CD4-positive, alpha-beta T cell treated with Interleukin-6 at 100 ng/mL for 8 hours (primary cell): ENCODE measurements around the gene AP3S2.
A peak's percentile ranks its signal among the peaks of the same experiment; 100 is the strongest.
"Not testable (repeated sequence)": the region's sequence is repeated elsewhere in the genome, so short reads cannot be mapped to it uniquely, and the experiment has no call there.

Experiments used
- DNase-seq: peaks from one replicate; pipeline ENCODE4 v3.0.0-alpha.2; 2020; ENCODE audit warnings: mixed read lengths, low spot score

The AP3S2 gene

GRCh38 chr15:89893696-89894447 lies at the start of gene AP3S2:
TSS of gene AP3S2 (minus strand) at chr15:89893994. CDS start at chr15:89893949, 45 bp downstream.
- peak; percentile 83 for DNase-seq

- no peak for DNase-seq
Observed at GRCh38 chr15:89939910-89940309, 46.1 kb upstream of the AP3S2 start.

GRCh38 chr15:89939377-89939776 lies 45.6 kb upstream of the AP3S2 start:
- not testable (repeated sequence) for DNase-seq

GRCh38 chr15:89937365-89938350 lies 43.9 kb upstream of the AP3S2 start:
- no peak for DNase-seq

- no peak for DNase-seq
Observed at GRCh38 chr15:89936786-89937265, 43.0 kb upstream of the AP3S2 start.

GRCh38 chr15:89936051-89936785 lies 42.4 kb upstream of the AP3S2 start:
- peak; percentile 42 for DNase-seq

DNA sequence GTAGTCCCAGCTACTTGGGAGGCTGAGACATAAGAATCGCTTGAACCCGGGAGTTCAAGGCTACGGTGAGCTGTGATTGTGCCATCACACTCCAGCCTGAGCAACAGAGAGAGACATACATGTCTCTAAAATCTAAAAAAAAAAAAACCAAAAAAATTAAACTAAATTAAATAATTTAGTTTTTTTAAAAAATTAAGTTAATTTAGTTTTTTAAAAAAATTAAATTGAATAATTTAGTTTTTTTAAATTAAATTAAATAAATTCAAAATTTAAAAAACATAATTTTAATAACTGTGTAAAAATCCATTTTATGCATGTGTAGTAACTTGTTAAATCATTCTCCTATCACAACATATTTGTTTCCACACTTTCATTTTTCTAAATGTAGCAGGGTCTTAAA lies 39.1 kb upstream of the AP3S2 start:
- no peak for DNase-seq

DNA sequence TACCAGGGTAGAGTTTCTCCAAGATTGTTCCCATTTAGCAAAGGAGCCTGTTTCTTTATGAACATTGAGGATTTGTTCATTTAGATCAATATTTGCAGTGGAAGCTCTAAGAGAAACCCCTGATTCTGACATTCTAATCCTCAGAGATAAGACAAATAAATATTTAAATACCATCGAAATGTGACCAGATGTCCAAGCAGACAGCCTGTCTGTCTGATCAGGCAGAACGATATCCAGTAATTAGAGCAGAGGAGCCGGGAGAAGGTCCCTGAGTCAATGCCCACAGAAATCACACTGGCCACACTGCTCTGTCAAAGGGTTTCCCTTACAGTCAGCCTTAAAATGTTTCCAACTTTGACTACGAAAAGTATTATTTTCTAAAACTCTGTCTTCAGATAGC lies 34.6 kb upstream of the AP3S2 start:
- no peak for DNase-seq

- no peak for DNase-seq
Observed at GRCh38 chr15:89926158-89926557, 32.4 kb upstream of the AP3S2 start.

- no peak for DNase-seq
Observed at GRCh38 chr15:89917442-89918101, 23.8 kb upstream of the AP3S2 start.

DNA sequence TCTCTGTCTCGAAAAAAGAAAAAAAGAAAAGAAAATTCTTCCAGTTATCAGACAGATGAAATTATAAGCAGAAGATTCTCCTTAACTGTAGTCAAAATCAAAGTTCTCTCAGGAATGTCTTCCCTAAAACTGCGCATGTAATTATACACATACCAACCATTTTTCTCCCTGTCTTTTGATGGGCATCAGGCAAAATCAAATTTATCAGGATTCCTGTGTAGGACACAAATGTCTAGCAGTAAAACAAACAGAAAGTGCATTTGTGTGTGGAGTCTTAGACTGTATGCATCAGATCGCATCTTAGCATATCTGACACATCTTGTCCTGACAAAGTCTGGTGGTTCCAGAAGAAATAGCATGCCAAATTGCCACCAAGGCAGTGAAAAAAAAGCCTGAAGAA lies 22.9 kb upstream of the AP3S2 start:
- DNase-seq: no peak

DNA sequence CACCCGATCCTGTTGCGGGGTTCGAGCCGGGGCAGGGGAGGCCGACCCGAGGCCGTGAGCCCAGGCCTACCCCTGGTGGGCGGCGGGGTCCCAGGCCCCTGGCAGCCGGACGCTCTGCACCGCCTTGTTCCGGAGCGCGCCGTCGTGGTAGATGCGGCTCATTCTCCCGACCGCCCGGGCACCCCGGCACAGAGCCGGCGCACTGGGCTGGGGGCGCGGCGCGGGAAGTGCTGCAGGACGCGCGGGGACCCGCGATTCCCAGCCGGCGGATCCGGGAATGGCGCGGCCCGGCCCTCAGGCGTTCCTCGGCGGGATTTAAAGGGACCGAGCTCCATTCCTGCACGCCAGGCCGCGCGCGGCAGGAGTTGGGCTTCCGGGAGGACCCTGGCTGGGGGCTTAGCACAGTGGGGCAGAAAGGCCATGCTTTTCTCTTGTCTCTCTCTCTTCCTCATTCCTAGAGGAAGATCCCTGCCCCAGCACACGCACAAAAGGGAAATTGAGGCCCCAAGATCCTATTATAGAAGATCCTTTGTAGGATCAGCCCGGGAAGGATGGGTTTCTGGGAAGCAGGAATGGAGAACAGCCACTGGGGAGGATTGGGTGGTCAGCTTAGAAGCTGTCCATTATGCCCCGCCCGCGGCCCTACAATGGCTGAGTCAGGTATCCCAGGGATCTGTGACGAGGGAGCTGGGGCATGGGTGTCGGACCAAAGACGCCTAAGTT lies 19.0 kb upstream of the AP3S2 start, which contains the start of gene ARPIN:
TSS of gene ARPIN (minus strand) at position 279 of the 723 bp plus-strand sequence. CDS start at position 162, 117 bp downstream.
- DNase-seq: no peak

DNA sequence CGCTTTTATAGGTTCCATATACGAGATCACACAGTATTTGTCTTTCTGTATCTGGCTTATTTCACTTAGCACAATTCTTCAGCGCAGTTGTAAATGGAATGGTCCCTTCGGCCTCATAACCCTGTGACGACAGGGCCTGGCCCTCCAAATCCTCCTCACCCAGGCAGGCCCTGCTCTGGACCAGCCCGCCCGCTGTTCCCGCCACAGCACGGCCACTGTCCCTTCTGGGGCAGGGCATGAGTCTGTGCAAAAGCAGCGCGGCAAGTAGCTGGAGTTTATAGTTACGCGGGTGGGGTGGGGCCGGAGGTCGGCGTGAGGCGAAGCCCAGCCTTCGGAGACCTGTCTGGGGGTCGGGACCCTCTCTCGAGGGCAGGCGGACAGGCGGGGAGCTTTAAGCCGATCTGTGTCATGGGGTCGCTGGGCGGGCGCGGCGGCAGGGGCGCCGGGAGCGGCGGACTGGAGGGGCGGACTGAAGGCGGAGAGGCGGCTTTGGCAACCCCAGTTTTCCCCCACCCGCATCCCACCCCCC lies 18.4 kb upstream of the AP3S2 start:
- no peak for DNase-seq

GRCh38 chr15:89910891-89911626 lies 17.3 kb upstream of the AP3S2 start:
- no peak for DNase-seq

DNA sequence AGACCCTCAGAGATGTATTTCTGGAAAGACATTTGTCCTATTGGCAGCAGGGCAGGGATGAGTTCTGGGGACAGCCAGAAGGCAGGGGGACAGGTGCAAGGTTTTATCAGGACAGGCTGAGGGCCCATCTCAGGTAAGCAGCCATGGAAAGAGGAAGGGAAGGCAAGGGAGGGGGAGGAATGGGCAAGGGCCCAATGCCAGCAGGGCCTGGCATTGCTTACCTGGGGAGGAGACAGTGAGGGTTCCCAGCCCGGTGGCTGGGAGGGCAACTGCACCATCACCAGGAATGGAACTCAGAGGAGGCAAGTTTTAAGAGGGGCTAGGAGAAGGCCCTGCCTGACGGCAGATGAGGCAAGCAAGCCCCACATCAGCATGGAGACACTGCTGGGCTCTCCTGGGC lies 15.8 kb upstream of the AP3S2 start:
- no peak for DNase-seq

DNA sequence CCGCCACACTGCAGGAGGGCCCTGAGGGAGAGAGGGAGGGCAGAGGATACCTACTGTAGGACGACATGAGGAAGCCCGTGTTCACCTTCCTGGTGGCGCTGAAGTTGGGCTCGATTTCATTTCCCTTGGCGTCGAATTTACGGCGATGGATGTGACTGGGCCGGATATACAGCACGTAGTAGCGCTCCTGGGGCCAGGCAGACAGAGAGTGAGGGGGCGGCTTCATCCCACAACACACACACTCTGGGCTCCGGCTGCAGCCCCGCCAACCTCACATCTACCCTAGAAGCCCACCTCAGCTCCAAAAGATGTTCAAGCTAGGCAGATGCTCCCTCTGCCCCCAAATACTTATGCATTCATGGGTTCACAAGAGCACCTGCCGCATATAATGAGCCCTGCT lies 14.4 kb upstream of the AP3S2 start:
- DNase-seq: no peak

GRCh38 chr15:89907289-89907688 lies 13.5 kb upstream of the AP3S2 start:
- no peak for DNase-seq

DNA sequence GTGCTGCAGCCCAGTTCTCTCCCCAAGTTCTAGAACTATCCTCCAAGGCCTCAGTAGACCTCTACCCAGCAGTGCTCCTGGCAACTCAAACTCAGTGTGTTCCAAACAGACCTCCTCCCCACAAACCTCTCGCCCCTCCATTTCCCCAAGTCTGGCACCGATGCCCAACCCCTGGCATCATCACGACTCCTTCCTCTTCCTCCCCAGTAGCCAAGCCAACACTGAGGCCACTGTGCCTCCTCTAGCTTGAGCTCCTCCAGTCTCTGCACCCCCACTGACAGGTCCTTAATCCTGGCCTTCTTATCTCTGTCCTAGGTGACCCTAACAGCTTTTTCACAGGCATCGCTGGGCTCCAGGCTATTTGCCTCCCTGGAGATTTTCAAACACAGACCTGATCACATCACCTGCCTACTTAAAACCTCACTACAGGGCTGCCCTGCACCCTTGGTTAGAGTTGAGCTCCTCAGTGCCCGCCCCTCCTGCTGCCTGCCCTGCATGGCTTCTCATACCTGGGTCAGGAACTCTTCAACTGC lies 12.1 kb upstream of the AP3S2 start:
- no peak for DNase-seq

DNA sequence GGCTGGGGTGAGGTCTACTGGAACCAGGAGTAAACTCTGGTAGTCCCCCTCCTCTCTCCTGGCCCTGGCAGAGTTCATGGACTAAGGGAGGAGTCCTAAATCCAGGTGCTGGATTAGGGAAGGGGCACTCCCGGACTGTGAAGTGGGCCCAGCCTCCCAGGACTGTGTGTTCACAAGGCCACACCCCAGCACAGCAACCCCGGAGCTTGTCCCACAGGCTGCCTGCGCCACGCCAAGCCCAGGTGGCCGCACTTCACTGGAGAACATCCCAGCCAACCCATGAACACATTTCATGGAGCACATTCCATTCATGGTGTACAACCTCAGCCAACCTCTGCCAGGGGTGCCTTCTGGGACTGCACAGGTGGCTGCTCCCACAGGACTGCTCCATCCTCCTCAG lies 10.7 kb upstream of the AP3S2 start:
- DNase-seq: no peak

DNA sequence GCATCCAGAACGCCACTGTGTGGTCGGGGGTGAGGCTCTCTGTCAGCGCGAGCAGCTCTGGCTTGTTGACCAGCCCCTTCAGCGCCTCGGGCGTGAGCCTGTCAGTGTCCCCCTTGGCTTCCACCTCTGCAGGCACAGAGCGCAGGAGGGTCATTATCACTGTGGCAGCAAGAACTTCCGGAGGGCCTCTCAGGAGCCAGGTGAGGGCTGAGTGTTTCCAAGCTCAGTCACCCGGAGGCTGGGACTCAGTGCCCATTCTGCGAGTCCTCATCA lies 10.0 kb upstream of the AP3S2 start:
- DNase-seq: no peak
